KMS-11 (cell line): Measurements from ENCODE around the gene CTNNA3.

ENCODE experiments used
- H2AFZ ChIP-seq: fragments of 200-600 bp; sonication (generic); 2 replicates; pipeline ENCODE4 v1.6.1; 2016; ENCODE audit warnings: antibody characterized with exemption, mixed run types, low read depth
- H3K27ac ChIP-seq: fragments of 200-600 bp; sonication (generic); 2 replicates; pipeline ENCODE4 v1.6.1; 2016; ENCODE audit warnings: mild to moderate bottlenecking, mixed run types
- H3K27me3 ChIP-seq: fragments of 200-600 bp; sonication (generic); 2 replicates; pipeline ENCODE4 v1.6.1; 2017; ENCODE audit warnings: mild to moderate bottlenecking, low read depth, mixed run types, moderate library complexity; ENCODE audit not compliant: insufficient read depth
- H3K36me3 ChIP-seq: fragments of 200-600 bp; sonication (generic); 2 replicates; pipeline ENCODE4 v1.6.1; 2017; ENCODE audit warnings: mild to moderate bottlenecking, mixed run types; ENCODE audit not compliant: insufficient read depth
- H3K4me1 ChIP-seq: fragments of 200-600 bp; sonication (generic); 2 replicates; pipeline ENCODE4 v1.6.1; 2016; ENCODE audit warnings: mild to moderate bottlenecking, low read depth, mixed run types; ENCODE audit not compliant: poor library complexity, severe bottlenecking
- H3K4me2 ChIP-seq: fragments of 200-600 bp; sonication (generic); 2 replicates; pipeline ENCODE4 v1.7.0; 2016; ENCODE audit warnings: mild to moderate bottlenecking, mixed run types
- H3K4me3 ChIP-seq: fragments of 200-600 bp; sonication (generic); IDR thresholded peaks from 2 replicates; pipeline ENCODE4 v1.6.1; 2017; ENCODE audit warnings: low read depth, low read length, mixed read lengths; ENCODE audit not compliant: insufficient read depth
- H3K79me2 ChIP-seq: fragments of 200-600 bp; sonication (generic); 2 replicates; pipeline ENCODE4 v1.6.1; 2016; ENCODE audit warnings: low read depth, mixed run types; ENCODE audit not compliant: insufficient read depth
- H3K9ac ChIP-seq: fragments of 200-600 bp; sonication (generic); 2 replicates; pipeline ENCODE4 v1.6.1; 2016; ENCODE audit warnings: mild to moderate bottlenecking, mixed run types
- H4K20me1 ChIP-seq: fragments of 200-600 bp; sonication (generic); 2 replicates; pipeline ENCODE4 v1.6.1; 2016; ENCODE audit warnings: mild to moderate bottlenecking, mixed run types; ENCODE audit not compliant: insufficient read depth
- CTCF ChIP-seq: fragments of 200-600 bp; sonication (generic); conservative IDR thresholded peaks from 2 replicates; pipeline ENCODE4 v1.6.1; 2017; ENCODE audit warnings: low read depth, mild to moderate bottlenecking, antibody characterized with exemption, low read length, moderate library complexity, mixed read lengths

CTNNA3 gene

GRCh38 chr10:66673071-66673470, 1022.9 kb downstream of the CTNNA3 start:
- no peak overlapping the region for H3K4me2 ChIP-seq
- no peaks in the 10 kb centered on the region for H3K4me1 ChIP-seq
- H2AFZ ChIP-seq: no peak overlapping the region
- no peak for TF ChIP-seq CTCF
- H4K20me1 ChIP-seq: no peaks in the 10 kb centered on the region
- no peak overlapping the region for H3K4me3 ChIP-seq
- H3K36me3 ChIP-seq: no peaks in the 10 kb centered on the region
- H3K27me3 ChIP-seq: no peaks in the 10 kb centered on the region
- no peak overlapping the region for H3K9ac ChIP-seq
- no peaks in the 10 kb centered on the region for H3K79me2 ChIP-seq
- H3K27ac ChIP-seq: no peak overlapping the region

GRCh38 chr10:66671562-66671961, 1024.4 kb downstream of the CTNNA3 start:
- TF ChIP-seq CTCF: no peak
- Histone ChIP-seq H2AFZ (no peak overlapping the region), H3K9ac (no peak overlapping the region), H3K4me3 (no peak overlapping the region), H3K79me2 (no peaks in the 10 kb centered on the region), H3K4me2 (no peak overlapping the region), H3K27me3 (no peaks in the 10 kb centered on the region), H3K27ac (no peak overlapping the region), H4K20me1 (no peaks in the 10 kb centered on the region), H3K4me1 (no peaks in the 10 kb centered on the region), H3K36me3 (no peaks in the 10 kb centered on the region)

- Histone ChIP-seq H3K4me1 (no peaks in the 10 kb centered on the region), H3K4me2 (no peak overlapping the region), H4K20me1 (no peaks in the 10 kb centered on the region), H3K9ac (no peak overlapping the region), H3K36me3 (no peaks in the 10 kb centered on the region), H3K79me2 (no peaks in the 10 kb centered on the region), H3K4me3 (no peak overlapping the region), H3K27ac (no peak overlapping the region), H2AFZ (no peak overlapping the region), H3K27me3 (no peaks in the 10 kb centered on the region)
- no peak for TF ChIP-seq CTCF
These were observed 1024.9 kb downstream of the CTNNA3 start for GRCh38 chr10:66671064-66671463.

GRCh38 chr10:66656499-66656898, 1039.5 kb downstream of the CTNNA3 start:
- Histone ChIP-seq H3K4me1 (no peaks in the 10 kb centered on the region), H3K79me2 (no peaks in the 10 kb centered on the region), H3K27ac (no peak overlapping the region), H3K9ac (no peak overlapping the region), H3K4me2 (no peak overlapping the region), H4K20me1 (no peaks in the 10 kb centered on the region), H3K36me3 (no peaks in the 10 kb centered on the region), H3K4me3 (no peak overlapping the region), H3K27me3 (no peaks in the 10 kb centered on the region), H2AFZ (no peak overlapping the region)
- TF ChIP-seq CTCF: no peak
